Fibroblast of lung (primary cell): Measurements from ENCODE around the gene CCDC102B. TPM values are rescaled to one million over a fixed set of nuclear protein-coding genes. Genes with fewer than 3 reads are reported as not detected.
A peak's percentile ranks its signal among the peaks of the same experiment; 100 is the strongest.

Experiments used
- DNase-seq, 2 donors: peaks; one replicate each; pipeline versions ENCODE4 v3.0.0 to v3.0.0-alpha.2; 2010; ENCODE audit warnings: low read depth in 2 of 2
- H2AFZ ChIP-seq: 2 replicates; pipeline ENCODE4 v1.5.1; 2012; ENCODE audit warnings: low read length, control low read depth, inconsistent platforms
- H3K27ac ChIP-seq: 2 replicates; pipeline ENCODE4 v1.5.1; 2011; ENCODE audit warnings: low read length, control low read depth; ENCODE audit not compliant: insufficient read depth
- H3K27me3 ChIP-seq: 2 replicates; pipeline ENCODE4 v1.5.1; 2011; ENCODE audit warnings: mild to moderate bottlenecking, low read length; ENCODE audit not compliant: control insufficient read depth, insufficient read depth
- H3K36me3 ChIP-seq: 2 replicates; pipeline ENCODE4 v1.5.1; 2011; ENCODE audit warnings: low read length; ENCODE audit not compliant: control insufficient read depth, insufficient read depth
- H3K4me1 ChIP-seq: 2 replicates; pipeline ENCODE4 v1.5.1; 2011; ENCODE audit warnings: low read length; ENCODE audit not compliant: control insufficient read depth, insufficient read depth; ENCODE audit errors: extremely low read depth
- H3K4me2 ChIP-seq: 2 replicates; pipeline ENCODE4 v1.5.1; 2011; ENCODE audit warnings: low read length, control low read depth; ENCODE audit not compliant: insufficient read depth; ENCODE audit errors: extremely low read depth
- H3K4me3 ChIP-seq, 4 experiments: fragments of 200-600 bp in 1 of 4; sonication (generic) in 1 of 4; replicated peaks in 1 of 4; 2 replicates each; pipeline ENCODE4 v1.5.1; 2011 to 2016; ENCODE audit warnings: low read length in 4 of 4, low read depth in 3 of 4, mild to moderate bottlenecking in 3 of 4, control low read depth in 2 of 4, inconsistent platforms in 1 of 4, mixed read lengths in 1 of 4; ENCODE audit not compliant: insufficient read depth in 1 of 4; ENCODE audit errors: control extremely low read depth in 1 of 4
- H3K79me2 ChIP-seq: 2 replicates; pipeline ENCODE4 v1.5.1; 2012; ENCODE audit warnings: mild to moderate bottlenecking, low read length, inconsistent platforms; ENCODE audit not compliant: control insufficient read depth, insufficient read depth
- H3K9ac ChIP-seq: 2 replicates; pipeline ENCODE4 v1.5.1; 2011; ENCODE audit warnings: mild to moderate bottlenecking, low read length, control low read depth; ENCODE audit not compliant: insufficient read depth
- H3K9me3 ChIP-seq: 2 replicates; pipeline ENCODE4 v1.5.1; 2012; ENCODE audit warnings: low read depth, low read length; ENCODE audit not compliant: control insufficient read depth, insufficient read depth
- H4K20me1 ChIP-seq: 2 replicates; pipeline ENCODE4 v1.5.1; 2011; ENCODE audit warnings: low read length; ENCODE audit not compliant: control insufficient read depth, insufficient read depth; ENCODE audit errors: extremely low read depth
- CTCF ChIP-seq, 2 donors: IDR thresholded peaks in 1 of 2; conservative IDR thresholded peaks in 1 of 2; 1 replicate in 1 of 2; 2 replicates in 1 of 2; pipeline ENCODE4 v1.5.1; 2011 to 2012; ENCODE audit warnings: low read length in 2 of 2, control low read depth in 1 of 2, inconsistent platforms in 1 of 2, low read depth in 1 of 2, mild to moderate bottlenecking in 1 of 2
- EZH2 ChIP-seq: IDR thresholded peaks from 2 replicates; pipeline ENCODE4 v1.5.1; 2012; ENCODE audit warnings: low read length, control low read depth, mild to moderate bottlenecking; ENCODE audit errors: missing control alignments
- polyA plus RNA-seq, 2 donors: library from polyadenylated mRNA; depleted of rRNA in 1 of 2; stranded (reverse) in 1 of 2; unstranded in 1 of 2; fragments of >200 nt; gene quantifications; 2 replicates each; pipeline ENCODE4 v1.2.1, GENCODE V29; 2011 to 2012; ENCODE audit warnings: missing spikeins in 1 of 2
- total RNA-seq: library from RNA; depleted of rRNA; stranded (reverse); fragments of >200 nt; gene quantifications from 2 replicates; pipeline ENCODE4 v1.2.1, GENCODE V29; 2014

Gene CCDC102B
- total and polyA plus RNA-seq, 2 donors (not counting 1 experiment from before 2014, with no cell fraction given) = 33.7 to 35.3 TPM

GRCh38 chr18:68840554-68841263 lies 42.8 kb downstream of the CCDC102B start:
- H3K27ac ChIP-seq = peak overlapping the region; percentile 40
- no peak overlapping the region for H3K4me3 ChIP-seq

GRCh38 chr18:68841301-68841700 lies 43.4 kb downstream of the CCDC102B start:
- no peak overlapping the region for H3K4me2 ChIP-seq
- no peak overlapping the region for H3K9ac ChIP-seq
- peak in 1 of 2 donors; percentile 72 for DNase-seq
- H2AFZ ChIP-seq = no peak overlapping the region
- no peaks in the 10 kb centered on the region for H3K27me3 ChIP-seq
- no peaks in the 10 kb centered on the region for H3K9me3 ChIP-seq
- H4K20me1 ChIP-seq = no peaks in the 10 kb centered on the region
- H3K36me3 ChIP-seq = no peaks in the 10 kb centered on the region
- H3K4me3 ChIP-seq = no peak overlapping the region
- no peaks in the 10 kb centered on the region for H3K4me1 ChIP-seq
- no peak for TF ChIP-seq EZH2
- TF ChIP-seq CTCF (conservative IDR thresholded peaks at IDR 0.05 in 1 of 2, IDR thresholded peaks at IDR 0.05 in 1 of 2; ENCODE audit: low read depth in 1 of 2, low read length in 2 of 2) = no peak
- no peaks in the 10 kb centered on the region for H3K79me2 ChIP-seq
- peak overlapping the region; percentile 40 for H3K27ac ChIP-seq

More at GRCh38 chr18:68840554-68841263, 42.8 kb downstream of the CCDC102B start:
- H3K9me3 ChIP-seq = no peaks in the 10 kb centered on the region
- H2AFZ ChIP-seq = no peak overlapping the region
- H3K36me3 ChIP-seq = no peaks in the 10 kb centered on the region
- TF ChIP-seq CTCF (conservative IDR thresholded peaks at IDR 0.05 in 1 of 2, IDR thresholded peaks at IDR 0.05 in 1 of 2; ENCODE audit: low read depth in 1 of 2, low read length in 2 of 2) (no peak), EZH2 (no peak)
- no peaks in the 10 kb centered on the region for H3K4me1 ChIP-seq
- peak overlapping the region; percentile 54 for H3K4me2 ChIP-seq
- no peak overlapping the region for H3K9ac ChIP-seq
- H3K27me3 ChIP-seq = no peaks in the 10 kb centered on the region
- DNase-seq = peak; percentile 96
- no peaks in the 10 kb centered on the region for H3K79me2 ChIP-seq
- H4K20me1 ChIP-seq = no peaks in the 10 kb centered on the region

- Histone ChIP-seq H3K9ac (no peak overlapping the region), H3K79me2 (no peaks in the 10 kb centered on the region), H2AFZ (no peak overlapping the region), H3K4me1 (no peaks in the 10 kb centered on the region), H3K27me3 (no peaks in the 10 kb centered on the region), H3K4me2 (no peak overlapping the region), H3K27ac (no peak overlapping the region), H3K9me3 (no peaks in the 10 kb centered on the region), H3K4me3 (no peak overlapping the region), H3K36me3 (no peaks in the 10 kb centered on the region), H4K20me1 (no peaks in the 10 kb centered on the region)
- no peak for TF ChIP-seq CTCF (conservative IDR thresholded peaks at IDR 0.05 in 1 of 2, IDR thresholded peaks at IDR 0.05 in 1 of 2; ENCODE audit: low read depth in 1 of 2, low read length in 2 of 2)
- no peak for TF ChIP-seq EZH2
- DNase-seq = no peak
These were observed 45.1 kb downstream of the CCDC102B start for GRCh38 chr18:68842951-68843350.
